GM12873 (cell line): ENCODE results near the gene ABCB9.
A peak's percentile ranks its signal among the peaks of the same experiment; 100 is the strongest.

Experiments
- TF ChIP-seq, protein P1 (sequence below): IDR thresholded peaks from 2 replicates; pipeline ENCODE4 v1.5.1; 2012; ENCODE audit warnings: low read depth, mild to moderate bottlenecking, moderate library complexity, low read length, control low read depth; ENCODE audit not compliant: insufficient read depth; ENCODE audit errors: missing control alignments

ABCB9 gene

DNA sequence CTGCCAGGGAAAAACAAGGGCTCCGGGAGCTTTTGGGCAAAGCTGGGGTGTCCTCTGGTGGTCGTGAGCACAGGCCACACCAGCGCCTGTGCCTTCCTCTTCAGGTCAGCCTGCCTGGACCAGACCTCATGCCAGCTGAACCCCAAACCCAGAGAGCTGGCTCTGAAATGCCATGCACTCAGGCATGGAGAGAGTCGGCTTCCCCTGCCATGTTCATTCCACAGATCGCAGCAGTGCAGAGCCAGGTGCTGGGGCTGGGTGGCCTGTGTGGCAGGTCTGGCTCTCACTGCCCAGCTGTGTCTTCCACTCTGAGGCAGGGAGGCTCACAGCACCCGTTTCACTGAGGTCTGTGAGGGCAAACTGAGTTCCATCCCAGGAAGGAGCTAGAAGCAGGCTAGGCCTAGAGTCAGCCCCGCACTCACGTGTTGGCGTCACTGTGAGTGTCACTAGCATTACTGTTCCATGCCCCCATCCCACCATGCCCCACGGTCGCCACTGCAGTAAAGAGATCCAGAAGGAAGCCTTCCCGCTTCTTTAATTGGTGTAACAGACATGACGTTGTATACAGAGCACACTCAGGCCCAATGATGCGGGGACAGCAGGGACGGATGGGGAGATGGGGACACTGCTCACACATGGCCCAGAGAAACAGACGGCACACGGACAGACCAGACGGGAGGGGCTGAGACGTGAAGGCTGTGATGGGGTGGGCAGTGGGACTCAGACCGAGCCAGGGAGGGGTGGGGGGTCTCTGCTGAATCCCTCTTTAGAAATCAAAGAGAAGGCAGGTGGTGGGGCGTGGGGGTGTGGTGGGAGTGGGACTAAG is 16.9 kb upstream of the ABCB9 start:
- TF ChIP-seq, protein P1, sequence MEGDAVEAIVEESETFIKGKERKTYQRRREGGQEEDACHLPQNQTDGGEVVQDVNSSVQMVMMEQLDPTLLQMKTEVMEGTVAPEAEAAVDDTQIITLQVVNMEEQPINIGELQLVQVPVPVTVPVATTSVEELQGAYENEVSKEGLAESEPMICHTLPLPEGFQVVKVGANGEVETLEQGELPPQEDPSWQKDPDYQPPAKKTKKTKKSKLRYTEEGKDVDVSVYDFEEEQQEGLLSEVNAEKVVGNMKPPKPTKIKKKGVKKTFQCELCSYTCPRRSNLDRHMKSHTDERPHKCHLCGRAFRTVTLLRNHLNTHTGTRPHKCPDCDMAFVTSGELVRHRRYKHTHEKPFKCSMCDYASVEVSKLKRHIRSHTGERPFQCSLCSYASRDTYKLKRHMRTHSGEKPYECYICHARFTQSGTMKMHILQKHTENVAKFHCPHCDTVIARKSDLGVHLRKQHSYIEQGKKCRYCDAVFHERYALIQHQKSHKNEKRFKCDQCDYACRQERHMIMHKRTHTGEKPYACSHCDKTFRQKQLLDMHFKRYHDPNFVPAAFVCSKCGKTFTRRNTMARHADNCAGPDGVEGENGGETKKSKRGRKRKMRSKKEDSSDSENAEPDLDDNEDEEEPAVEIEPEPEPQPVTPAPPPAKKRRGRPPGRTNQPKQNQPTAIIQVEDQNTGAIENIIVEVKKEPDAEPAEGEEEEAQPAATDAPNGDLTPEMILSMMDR = no peak

DNA sequence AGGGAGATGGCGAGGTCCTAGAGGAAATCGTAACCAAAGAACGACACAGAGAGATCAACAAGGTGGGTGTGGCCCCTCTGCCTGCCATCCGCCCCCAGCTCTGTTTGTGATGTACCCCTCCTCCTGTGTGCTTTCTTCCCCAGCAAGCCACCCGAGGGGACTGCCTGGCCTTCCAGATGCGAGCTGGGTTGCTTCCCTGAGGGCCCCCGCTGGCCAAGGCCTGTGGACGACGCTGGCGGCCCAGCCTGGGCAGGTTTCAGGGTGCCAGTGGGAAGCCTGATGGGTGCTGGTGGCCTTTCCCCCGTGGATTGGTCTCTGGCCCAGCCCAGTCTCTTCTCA is 16.2 kb upstream of the ABCB9 start:
- TF ChIP-seq, protein P1 = no peak

DNA sequence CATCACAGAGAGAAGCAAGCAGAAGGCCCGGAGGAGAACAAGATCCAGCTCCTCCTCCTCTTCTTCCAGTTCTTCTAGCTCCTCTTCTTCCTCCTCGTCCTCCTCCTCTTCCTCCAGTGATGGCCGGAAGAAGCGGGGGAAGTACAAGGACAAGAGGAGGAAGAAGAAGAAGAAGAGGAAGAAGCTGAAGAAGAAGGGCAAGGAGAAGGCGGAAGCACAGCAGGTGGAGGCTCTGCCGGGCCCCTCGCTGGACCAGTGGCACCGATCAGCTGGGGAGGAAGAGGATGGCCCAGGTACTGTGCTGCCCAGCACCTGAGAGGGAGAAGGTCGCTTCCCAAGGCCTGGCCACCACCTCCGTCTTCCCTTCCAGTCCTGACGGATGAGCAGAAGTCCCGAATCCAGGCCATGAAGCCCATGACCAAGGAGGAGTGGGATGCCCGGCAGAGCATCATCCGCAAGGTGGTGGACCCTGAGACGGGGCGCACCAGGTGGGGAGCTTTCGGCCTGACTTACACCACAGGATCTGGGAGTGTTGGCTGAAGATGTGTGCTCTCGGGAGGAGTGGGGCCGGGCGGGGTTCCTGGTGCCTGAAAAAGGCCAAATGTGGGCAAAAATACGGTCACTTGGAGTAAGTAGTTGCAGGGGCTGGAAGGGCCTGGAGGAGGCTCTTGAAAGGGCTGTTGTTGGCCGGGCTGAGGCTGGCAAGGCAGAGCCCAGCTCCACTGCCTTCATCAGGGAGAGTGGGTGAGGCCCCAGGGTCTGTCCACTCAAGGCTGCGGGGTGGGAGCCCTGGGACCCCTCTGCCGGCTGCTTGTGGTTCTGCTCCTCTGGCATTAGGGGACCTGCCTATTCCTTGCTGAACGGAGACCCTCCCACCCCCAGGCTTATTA is 15.6 kb upstream of the ABCB9 start:
- TF ChIP-seq, protein P1 = no peak

DNA sequence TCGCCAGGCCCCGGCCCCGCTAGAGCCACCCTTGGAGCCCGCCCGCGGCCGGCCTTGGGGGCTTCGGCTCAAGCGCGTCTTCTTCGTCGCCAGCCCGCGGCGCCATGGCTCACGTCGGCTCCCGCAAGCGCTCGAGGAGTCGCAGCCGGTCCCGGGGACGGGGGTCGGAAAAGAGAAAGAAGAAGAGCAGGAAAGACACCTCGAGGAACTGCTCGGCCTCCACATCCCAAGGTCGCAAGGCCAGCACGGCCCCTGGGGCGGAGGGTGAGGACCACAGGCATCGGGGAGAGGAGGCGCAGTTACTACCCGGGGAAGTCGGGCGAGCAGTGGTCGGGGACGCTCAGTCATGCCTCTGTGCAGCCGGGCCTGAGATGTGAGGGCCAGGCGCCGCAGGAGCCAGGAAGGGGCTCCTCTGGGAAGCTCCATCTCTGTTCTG is 14.8 kb upstream of the ABCB9 start:
- TF ChIP-seq, protein P1 = no peak

DNA sequence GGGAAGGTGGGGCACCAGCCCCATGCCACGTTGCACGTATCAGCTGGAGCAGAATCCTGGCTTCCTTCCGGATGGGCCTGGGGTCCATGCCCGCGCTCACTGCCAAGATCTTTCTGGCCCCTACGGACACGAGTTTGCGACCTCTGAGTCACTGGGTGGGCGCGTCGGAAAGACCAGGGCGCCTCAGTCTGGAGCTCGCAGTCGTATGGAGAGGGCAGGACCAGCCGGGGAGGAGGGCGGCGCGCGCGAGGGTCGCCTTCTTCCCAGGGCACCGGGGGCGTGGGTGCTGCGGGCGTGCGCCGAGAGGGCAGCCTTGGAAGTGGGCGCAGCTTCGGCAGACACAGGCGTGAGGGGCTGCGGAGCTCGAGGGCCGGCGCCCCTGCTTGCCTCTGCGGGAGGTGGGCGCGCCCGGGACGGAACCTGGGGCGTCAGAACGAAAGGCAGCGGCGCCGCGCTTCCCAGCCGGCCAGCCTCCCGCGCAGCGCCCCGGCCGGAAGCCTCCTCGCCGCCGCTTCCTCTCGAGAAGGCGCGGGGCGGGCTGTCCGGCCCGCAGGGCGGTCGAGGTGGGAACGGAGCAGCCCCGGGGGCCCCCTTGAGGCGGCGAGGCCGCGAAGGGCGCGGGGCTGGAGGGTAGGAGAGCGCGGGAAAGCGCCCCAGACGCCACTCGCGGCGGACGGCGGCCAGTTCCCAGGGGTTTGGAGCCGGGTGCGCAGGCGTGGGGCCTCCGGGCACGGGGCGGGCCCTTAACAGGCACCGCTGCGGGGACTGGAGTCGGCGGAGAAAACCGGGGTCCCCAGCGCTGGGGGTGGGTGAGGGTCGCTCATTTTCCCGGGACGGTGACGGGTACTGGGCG is 14.1 kb upstream of the ABCB9 start, which contains the start of gene ARL6IP4:
Gene ARL6IP4 (plus strand): TSS at position 499 of the 853 bp plus-strand sequence. CDS start 459 bp downstream, outside the sequence.
- TF ChIP-seq, protein P1 = peak; percentile 9

DNA sequence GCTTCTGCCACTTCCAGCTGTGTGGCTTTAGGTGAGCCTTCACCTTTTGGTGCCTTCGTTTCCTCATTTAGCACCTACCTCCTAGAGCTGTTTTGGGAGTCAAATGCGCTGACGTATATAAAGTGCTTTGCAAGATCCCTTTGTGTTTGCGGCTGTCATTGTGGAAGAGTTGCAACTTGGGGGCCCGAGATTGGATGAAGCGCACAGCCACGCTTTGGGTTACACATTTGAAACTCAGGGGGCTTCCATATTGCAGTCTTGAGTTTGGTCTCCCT is 13.6 kb upstream of the ABCB9 start:
- TF ChIP-seq, protein P1 = no peak
